Measurements from ENCODE around the gene MEIS2.

MEIS2 gene

GRCh38 chr15:36897834-36898233 is 202.5 kb downstream of the MEIS2 start:
- Mint-ChIP-seq H3K27ac (peak overlapping the region; percentile 63 to 81 (median 78)), H3K4me1 (peaks cover 59% of the 10 kb centered on the region), H3K9me3 (no peaks in the 10 kb centered on the region), H3K4me3 (peak overlapping the region in 2 of 3 experiments; percentile 40 to 44), H3K36me3 (ENCODE audit: low read depth) (peaks cover 29% of the 10 kb centered on the region), H3K27me3 (ENCODE audit: low read depth) (no peaks in the 10 kb centered on the region)
- TF ChIP-seq, protein P1, sequence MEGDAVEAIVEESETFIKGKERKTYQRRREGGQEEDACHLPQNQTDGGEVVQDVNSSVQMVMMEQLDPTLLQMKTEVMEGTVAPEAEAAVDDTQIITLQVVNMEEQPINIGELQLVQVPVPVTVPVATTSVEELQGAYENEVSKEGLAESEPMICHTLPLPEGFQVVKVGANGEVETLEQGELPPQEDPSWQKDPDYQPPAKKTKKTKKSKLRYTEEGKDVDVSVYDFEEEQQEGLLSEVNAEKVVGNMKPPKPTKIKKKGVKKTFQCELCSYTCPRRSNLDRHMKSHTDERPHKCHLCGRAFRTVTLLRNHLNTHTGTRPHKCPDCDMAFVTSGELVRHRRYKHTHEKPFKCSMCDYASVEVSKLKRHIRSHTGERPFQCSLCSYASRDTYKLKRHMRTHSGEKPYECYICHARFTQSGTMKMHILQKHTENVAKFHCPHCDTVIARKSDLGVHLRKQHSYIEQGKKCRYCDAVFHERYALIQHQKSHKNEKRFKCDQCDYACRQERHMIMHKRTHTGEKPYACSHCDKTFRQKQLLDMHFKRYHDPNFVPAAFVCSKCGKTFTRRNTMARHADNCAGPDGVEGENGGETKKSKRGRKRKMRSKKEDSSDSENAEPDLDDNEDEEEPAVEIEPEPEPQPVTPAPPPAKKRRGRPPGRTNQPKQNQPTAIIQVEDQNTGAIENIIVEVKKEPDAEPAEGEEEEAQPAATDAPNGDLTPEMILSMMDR (IDR thresholded peaks at IDR 0.05; ENCODE audit: unreplicated experiment in 3 of 3), result no peak

DNA sequence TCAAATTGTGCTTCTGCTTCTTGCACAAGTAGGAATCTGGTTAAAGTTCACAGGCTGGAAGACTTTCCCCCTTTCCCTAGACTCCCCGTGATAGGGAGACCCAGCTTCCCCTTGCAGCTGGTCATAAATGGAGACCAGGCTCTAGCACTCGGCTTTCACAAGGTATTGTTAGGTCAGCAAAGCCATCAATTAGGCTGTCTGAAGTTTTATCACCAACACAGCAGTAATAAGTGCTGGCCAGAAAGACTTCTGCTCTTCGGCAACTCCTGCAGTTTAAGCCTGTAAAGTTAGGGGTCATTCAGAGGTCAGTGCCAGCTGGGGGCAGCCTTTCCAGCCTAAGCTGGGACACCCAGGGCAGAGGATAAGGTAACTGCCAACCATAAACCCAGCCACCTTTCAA is 203.4 kb downstream of the MEIS2 start:
- H3K36me3 Mint-ChIP-seq (ENCODE audit: low read depth), result peaks cover 36% of the 10 kb centered on the region
- peak overlapping the region; percentile 63 to 81 (median 78) for H3K27ac Mint-ChIP-seq
- TF ChIP-seq, protein P1 (IDR thresholded peaks at IDR 0.05; ENCODE audit: unreplicated experiment in 3 of 3), result no peak
- no peaks in the 10 kb centered on the region for H3K9me3 Mint-ChIP-seq
- no peaks in the 10 kb centered on the region for H3K27me3 Mint-ChIP-seq (ENCODE audit: low read depth)
- H3K4me1 Mint-ChIP-seq, result peaks cover 63% of the 10 kb centered on the region
- H3K4me3 Mint-ChIP-seq, result peak overlapping the region; percentile 51 to 66 (median 55)

GRCh38 chr15:36894075-36894474 is 206.3 kb downstream of the MEIS2 start:
- peaks cover 79% of the 10 kb centered on the region for H3K4me1 Mint-ChIP-seq
- peaks cover 58% of the 10 kb centered on the region for H3K36me3 Mint-ChIP-seq (ENCODE audit: low read depth)
- no peak overlapping the region for H3K4me3 Mint-ChIP-seq
- H3K27me3 Mint-ChIP-seq (ENCODE audit: low read depth), result peaks cover 4% of the 10 kb centered on the region
- no peaks in the 10 kb centered on the region for H3K9me3 Mint-ChIP-seq
- H3K27ac Mint-ChIP-seq, result peak overlapping the region in 1 of 3 experiments; percentile 70
- TF ChIP-seq, protein P1 (IDR thresholded peaks at IDR 0.05; ENCODE audit: unreplicated experiment in 3 of 3), result no peak

GRCh38 chr15:36893276-36893675 is 207.1 kb downstream of the MEIS2 start:
- Mint-ChIP-seq H3K36me3 (ENCODE audit: low read depth) (peaks cover 58% of the 10 kb centered on the region), H3K27me3 (ENCODE audit: low read depth) (peaks cover 12% of the 10 kb centered on the region), H3K4me3 (no peak overlapping the region), H3K4me1 (peaks cover 80% of the 10 kb centered on the region), H3K9me3 (no peaks in the 10 kb centered on the region), H3K27ac (peak overlapping the region in 1 of 3 experiments; percentile 70)
- TF ChIP-seq, protein P1 (IDR thresholded peaks at IDR 0.05; ENCODE audit: unreplicated experiment in 3 of 3), result no peak

- Mint-ChIP-seq H3K4me1 (peaks cover 82% of the 10 kb centered on the region), H3K27ac (peak overlapping the region; percentile 81 to 98 (median 94)), H3K27me3 (ENCODE audit: low read depth) (peaks cover 62% of the 10 kb centered on the region), H3K4me3 (peak overlapping the region; percentile 78 to 86 (median 84)), H3K36me3 (ENCODE audit: low read depth) (peaks cover 32% of the 10 kb centered on the region), H3K9me3 (no peaks in the 10 kb centered on the region)
- TF ChIP-seq, protein P1 (IDR thresholded peaks at IDR 0.05; ENCODE audit: unreplicated experiment in 3 of 3), result no peak
These were observed 212.0 kb downstream of the MEIS2 start for GRCh38 chr15:36888011-36888992.

Data from nephron (organoid).